BLaER1 (cell line): Measurements from ENCODE around the gene KRCC1.
A peak's percentile ranks its signal among the peaks of the same experiment; 100 is the strongest.

ENCODE experiments used
- H3K27ac ChIP-seq: shearing (Covaris generic); formaldehyde crosslinking; 2 replicates; pipeline ENCODE4 v1.8.1; 2022
- H3K27me3 ChIP-seq: shearing (Covaris generic); formaldehyde crosslinking; 2 replicates; pipeline ENCODE4 v1.8.1; 2022
- H3K36me3 ChIP-seq: shearing (Covaris generic); formaldehyde crosslinking; 2 replicates; pipeline ENCODE4 v1.8.1; 2022
- H3K4me1 ChIP-seq: shearing (Covaris generic); formaldehyde crosslinking; 2 replicates; pipeline ENCODE4 v1.8.1; 2022
- H3K4me2 ChIP-seq: shearing (Covaris generic); formaldehyde crosslinking; 2 replicates; pipeline ENCODE4 v1.8.1; 2022
- H3K4me3 ChIP-seq: shearing (Covaris generic); formaldehyde crosslinking; 2 replicates; pipeline ENCODE4 v1.8.1; 2022
- H3K9ac ChIP-seq: shearing (Covaris generic); formaldehyde crosslinking; 2 replicates; pipeline ENCODE4 v1.8.1; 2022
- H3K9me3 ChIP-seq: shearing (Covaris generic); formaldehyde crosslinking; 2 replicates; pipeline ENCODE4 v1.8.1; 2022
- H4K20me1 ChIP-seq: shearing (Covaris generic); formaldehyde crosslinking; 2 replicates; pipeline ENCODE4 v1.8.1; 2022
- Cebpa-rat ChIP-seq: shearing (Covaris generic); IDR thresholded peaks from 2 replicates; pipeline ENCODE4 v1.8.1; 2022

Gene KRCC1

DNA sequence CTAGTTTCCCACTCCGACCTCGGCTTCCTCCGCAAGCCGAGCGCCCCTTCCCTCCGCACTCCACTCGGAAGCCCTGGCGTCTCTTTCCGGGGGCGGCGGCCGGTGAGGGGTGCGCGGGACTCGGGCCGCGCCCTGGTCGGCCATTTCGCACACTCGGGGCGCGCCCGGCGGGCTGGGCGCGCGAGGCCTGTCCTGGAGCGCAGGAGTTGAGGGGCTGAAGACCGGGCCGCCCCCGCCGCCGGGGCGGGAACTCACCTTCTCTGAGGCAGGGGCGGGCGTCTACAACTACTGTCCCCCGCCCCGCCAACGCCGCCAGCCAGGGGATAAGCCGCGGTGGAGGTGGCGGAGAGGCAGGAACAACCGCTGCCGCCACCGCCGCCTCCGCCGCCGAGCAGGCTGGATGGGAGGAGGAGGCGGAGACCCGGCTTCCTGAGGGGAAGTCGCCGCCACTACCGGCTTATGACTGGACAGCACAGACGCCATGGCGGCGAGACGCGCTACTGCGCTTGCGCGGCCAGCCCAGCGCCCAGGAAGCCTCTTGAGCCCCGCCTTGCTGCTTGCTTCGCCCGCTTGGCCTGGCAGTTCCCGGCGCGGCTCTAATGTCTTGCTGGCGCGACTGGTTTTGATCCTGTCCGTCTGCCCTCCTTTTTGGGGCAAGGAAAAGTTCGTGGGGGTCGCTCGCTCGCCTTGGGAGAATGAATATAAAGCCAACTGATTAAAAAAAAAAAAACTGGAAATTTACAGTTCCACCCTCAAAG lies at the start of gene KRCC1:
Gene KRCC1 (minus strand): TSS at position 413 of the 758 bp plus-strand sequence. CDS start 27,220 bp downstream, outside the sequence.
- Histone ChIP-seq H4K20me1 (no peaks in the 10 kb centered on the region; the same call in 1 of the 2 replicates), H3K4me1 (peaks cover 26% of the 10 kb centered on the region), H3K9me3 (no peaks in the 10 kb centered on the region), H3K27ac (peak within 1 kb of the TSS; percentile 97), H3K4me3 (peak within 1 kb of the TSS; percentile 83), H3K4me2 (peak within 1 kb of the TSS; percentile 96), H3K36me3 (peaks cover 17% of the 10 kb centered on the region), H3K9ac (peak within 1 kb of the TSS; percentile 93), H3K27me3 (no peaks in the 10 kb centered on the region)
- no peak for TF ChIP-seq Cebpa-rat

DNA sequence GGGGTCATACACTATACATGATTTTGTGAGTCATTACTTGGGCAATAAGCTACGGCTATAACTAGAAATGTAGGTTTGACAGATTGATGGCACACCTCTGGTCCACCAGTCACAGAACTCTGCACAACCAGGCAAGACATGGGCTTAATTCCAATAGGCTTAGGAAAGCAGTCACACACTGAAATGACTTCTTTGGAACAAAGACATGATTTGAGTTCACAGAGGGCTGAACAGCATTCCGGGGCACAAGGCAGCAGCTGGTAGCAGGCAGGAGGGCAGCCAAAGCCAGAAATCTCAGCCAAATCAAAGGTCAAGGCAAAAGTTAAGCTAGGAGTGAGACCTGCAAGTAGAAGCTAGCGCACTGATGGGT lies 44.9 kb upstream of the KRCC1 start:
- TF ChIP-seq Cebpa-rat: no peak
- H3K4me3 ChIP-seq: no peak overlapping the region
- H3K27me3 ChIP-seq: no peaks in the 10 kb centered on the region

DNA sequence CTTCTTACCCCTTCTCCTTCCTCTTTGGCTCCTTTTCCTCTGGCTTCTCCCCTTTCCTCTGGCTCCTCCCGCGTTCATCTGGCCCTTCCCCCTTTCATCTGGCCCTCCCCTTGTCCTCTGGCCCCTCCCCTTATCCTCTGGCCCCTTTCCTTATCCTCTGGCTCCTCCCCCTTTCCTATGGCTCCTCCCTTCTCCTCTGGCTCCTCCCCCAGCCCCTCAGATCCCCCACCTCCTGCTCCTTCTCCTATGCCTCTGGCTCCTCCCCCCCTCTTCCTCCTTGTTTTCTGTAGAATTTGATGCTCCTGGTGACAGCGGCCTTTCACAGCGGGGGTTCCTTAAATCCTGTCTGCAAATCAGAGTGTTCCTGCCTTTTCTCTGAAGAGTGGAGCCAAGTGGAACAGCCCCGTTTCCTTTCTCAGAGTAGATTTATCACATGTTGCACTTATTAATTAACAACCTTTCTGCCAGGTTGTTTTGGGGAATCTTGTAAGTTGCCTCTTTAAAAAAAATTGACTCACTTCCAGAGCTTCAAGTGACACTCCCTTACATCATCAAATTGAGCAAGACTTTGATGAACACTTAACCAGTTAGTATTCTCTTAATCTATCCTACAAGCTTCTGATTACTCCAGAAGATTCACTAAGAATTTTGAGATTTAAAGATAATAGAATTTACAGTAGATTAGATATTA lies 44.4 kb upstream of the KRCC1 start:
- Histone ChIP-seq H3K9ac (no peak overlapping the region), H3K4me2 (no peak overlapping the region), H3K4me3 (no peak overlapping the region), H4K20me1 (no peaks in the 10 kb centered on the region), H3K27me3 (no peaks in the 10 kb centered on the region), H3K36me3 (no peaks in the 10 kb centered on the region), H3K4me1 (no peaks in the 10 kb centered on the region), H3K9me3 (no peaks in the 10 kb centered on the region), H3K27ac (no peak overlapping the region)
- TF ChIP-seq Cebpa-rat: no peak

More for the DNA sequence above, 44.9 kb upstream of the KRCC1 start:
- H3K27ac ChIP-seq: no peak overlapping the region
- no peaks in the 10 kb centered on the region for H3K4me1 ChIP-seq
- H4K20me1 ChIP-seq: no peaks in the 10 kb centered on the region
- no peaks in the 10 kb centered on the region for H3K36me3 ChIP-seq
- H3K9me3 ChIP-seq: no peaks in the 10 kb centered on the region
- H3K9ac ChIP-seq: no peak overlapping the region
- H3K4me2 ChIP-seq: no peak overlapping the region

DNA sequence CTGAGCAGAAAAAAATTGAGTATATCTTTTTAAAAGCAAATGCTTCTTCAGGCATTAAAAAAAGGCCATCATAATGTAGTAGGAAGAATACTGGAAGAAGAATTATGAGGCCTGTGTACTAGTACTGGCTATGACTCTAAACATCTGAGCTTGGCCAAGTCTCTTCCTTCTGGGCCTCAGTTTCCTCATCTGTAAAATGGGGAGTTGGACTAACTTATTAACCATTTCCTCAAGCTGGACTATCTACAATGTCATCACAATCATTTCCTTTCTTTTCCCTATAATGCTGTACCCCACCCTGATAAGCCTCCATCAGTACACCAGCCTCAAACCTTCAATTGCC lies 42.9 kb upstream of the KRCC1 start:
- Histone ChIP-seq H3K4me1 (no peaks in the 10 kb centered on the region), H3K9me3 (no peaks in the 10 kb centered on the region), H3K27me3 (no peaks in the 10 kb centered on the region), H3K36me3 (no peaks in the 10 kb centered on the region), H3K4me2 (no peak overlapping the region), H3K27ac (no peak overlapping the region), H3K9ac (no peak overlapping the region), H4K20me1 (no peaks in the 10 kb centered on the region), H3K4me3 (no peak overlapping the region)
- TF ChIP-seq Cebpa-rat: no peak

DNA sequence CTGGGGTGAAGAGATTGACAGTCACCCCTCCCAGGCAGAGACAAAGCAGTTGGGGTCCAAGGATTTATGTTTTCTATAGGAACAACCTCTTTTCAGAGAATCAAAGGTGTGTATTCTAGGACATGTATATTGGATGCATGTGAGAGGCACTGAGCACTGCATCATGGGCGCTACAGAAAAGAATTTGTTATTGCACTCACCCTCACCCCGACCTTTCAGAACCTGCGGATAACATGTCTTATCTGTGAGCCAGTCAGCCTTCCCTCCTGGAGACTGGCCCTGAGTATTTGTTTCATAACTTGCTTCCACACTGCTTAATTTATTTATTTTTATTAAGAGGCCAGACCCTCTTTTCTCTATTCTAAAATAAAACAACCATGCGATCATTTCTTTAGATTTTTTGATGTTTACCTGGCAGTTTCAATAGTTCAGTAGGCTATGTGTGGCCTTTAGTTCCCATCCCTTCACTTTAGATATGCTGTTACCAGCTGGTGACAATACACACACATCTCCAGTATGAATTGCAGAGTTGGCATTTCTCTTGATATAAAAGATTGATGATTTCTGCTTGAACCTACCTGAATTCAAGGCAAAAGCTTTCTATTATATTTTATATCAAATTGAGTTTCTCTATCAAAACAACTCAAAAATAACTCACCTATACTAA lies 42.4 kb upstream of the KRCC1 start:
- no peaks in the 10 kb centered on the region for H3K36me3 ChIP-seq
- H4K20me1 ChIP-seq: no peaks in the 10 kb centered on the region
- H3K4me3 ChIP-seq: no peak overlapping the region
- H3K4me2 ChIP-seq: no peak overlapping the region
- no peak for TF ChIP-seq Cebpa-rat
- H3K27ac ChIP-seq: no peak overlapping the region
- H3K9me3 ChIP-seq: no peaks in the 10 kb centered on the region
- no peaks in the 10 kb centered on the region for H3K27me3 ChIP-seq
- H3K4me1 ChIP-seq: no peaks in the 10 kb centered on the region
- H3K9ac ChIP-seq: no peak overlapping the region

DNA sequence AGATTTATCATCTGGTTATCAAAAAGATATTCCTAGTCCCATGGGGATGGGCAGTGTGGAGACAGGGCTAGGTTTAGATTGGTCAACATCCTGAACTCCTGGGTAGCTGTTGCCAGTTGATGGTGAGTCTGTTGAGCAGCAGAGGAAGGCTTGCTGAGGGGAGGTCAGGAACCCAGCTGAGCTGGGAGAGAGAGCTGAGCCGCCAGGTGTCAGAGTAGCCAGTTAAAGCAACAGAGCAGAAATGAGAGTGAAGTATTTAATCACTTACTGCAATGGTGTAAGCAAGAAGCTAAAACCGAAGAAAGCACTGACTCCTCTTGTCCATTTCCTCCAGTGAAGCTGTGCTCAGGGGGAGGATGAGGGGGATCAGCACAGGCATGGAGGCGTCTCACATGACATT lies 41.6 kb upstream of the KRCC1 start:
- TF ChIP-seq Cebpa-rat: no peak
- Histone ChIP-seq H3K9ac (no peak overlapping the region), H3K4me1 (no peaks in the 10 kb centered on the region), H3K27me3 (no peaks in the 10 kb centered on the region), H3K4me3 (no peak overlapping the region), H4K20me1 (no peaks in the 10 kb centered on the region), H3K36me3 (no peaks in the 10 kb centered on the region), H3K9me3 (no peaks in the 10 kb centered on the region), H3K4me2 (no peak overlapping the region), H3K27ac (no peak overlapping the region)

DNA sequence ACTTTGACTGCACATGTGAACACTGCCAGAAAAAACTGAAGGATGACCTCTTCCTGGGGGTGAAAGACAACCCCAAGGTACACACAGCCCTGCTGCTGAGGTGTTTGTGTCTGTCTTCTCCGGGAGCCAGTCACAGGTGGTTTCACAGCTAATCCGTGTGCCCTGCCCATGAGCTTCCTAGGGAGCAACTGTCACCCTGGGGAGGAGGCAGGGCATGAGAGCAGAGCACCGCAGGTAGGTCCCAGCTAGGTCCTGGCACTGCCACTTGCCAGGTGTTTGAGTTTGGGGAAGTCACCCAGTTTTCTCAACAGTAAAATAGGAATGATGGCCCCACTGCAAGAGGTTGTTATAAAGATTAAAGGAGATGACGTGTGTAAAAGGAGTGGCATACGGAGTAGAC lies 41.1 kb upstream of the KRCC1 start:
- H4K20me1 ChIP-seq: no peaks in the 10 kb centered on the region
- H3K4me2 ChIP-seq: no peak overlapping the region
- no peaks in the 10 kb centered on the region for H3K4me1 ChIP-seq
- H3K27me3 ChIP-seq: no peaks in the 10 kb centered on the region
- H3K36me3 ChIP-seq: no peaks in the 10 kb centered on the region
- H3K9me3 ChIP-seq: no peaks in the 10 kb centered on the region
- H3K9ac ChIP-seq: no peak overlapping the region
- no peak overlapping the region for H3K27ac ChIP-seq
- H3K4me3 ChIP-seq: no peak overlapping the region
- TF ChIP-seq Cebpa-rat: no peak

DNA sequence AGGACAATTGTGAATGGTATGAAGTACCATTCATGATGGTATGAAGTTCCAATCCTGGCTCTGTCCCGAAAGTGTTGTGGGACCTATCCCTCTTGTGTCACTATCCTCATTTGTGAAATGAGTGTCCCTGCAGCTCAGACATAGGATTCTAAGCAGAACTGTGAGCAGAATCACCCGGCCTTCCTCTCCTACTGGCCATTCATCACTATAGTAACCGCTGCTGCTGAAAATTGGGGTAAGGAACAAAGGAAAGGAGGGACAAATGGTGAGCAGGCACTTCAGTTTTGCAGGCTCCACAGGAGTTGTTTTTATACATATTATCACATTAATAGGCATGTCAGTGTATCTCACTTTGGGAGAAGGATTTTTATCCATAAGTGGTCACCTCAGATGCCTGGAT lies 39.4 kb upstream of the KRCC1 start:
- no peak overlapping the region for H3K9ac ChIP-seq
- no peaks in the 10 kb centered on the region for H3K27me3 ChIP-seq
- no peak for TF ChIP-seq Cebpa-rat
- H3K9me3 ChIP-seq: no peaks in the 10 kb centered on the region
- peaks cover 8% of the 10 kb centered on the region for H3K4me1 ChIP-seq
- no peak overlapping the region for H3K4me2 ChIP-seq
- no peak overlapping the region for H3K4me3 ChIP-seq
- no peaks in the 10 kb centered on the region for H3K36me3 ChIP-seq
- H3K27ac ChIP-seq: no peak overlapping the region
- no peaks in the 10 kb centered on the region for H4K20me1 ChIP-seq

DNA sequence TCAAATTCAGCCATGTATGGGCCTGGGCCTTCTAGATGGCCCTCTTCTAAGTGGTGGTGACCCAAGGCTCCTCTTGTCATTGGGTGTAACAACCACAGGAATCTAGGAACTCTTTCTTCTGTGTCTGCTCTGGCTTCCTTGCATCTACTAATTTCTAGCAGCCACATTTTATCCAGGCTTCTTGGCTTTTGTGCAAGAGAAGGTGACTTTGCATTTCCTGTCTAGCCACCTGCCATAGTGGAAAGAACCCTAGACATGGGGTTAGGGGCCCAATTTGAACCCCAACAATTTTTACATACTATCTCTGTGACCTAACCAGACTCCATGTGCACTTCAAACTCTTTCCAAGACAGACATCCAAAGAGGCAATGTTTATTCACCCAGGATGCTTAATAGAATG lies 37.2 kb upstream of the KRCC1 start:
- TF ChIP-seq Cebpa-rat: no peak
- no peak overlapping the region for H3K4me3 ChIP-seq
- no peaks in the 10 kb centered on the region for H3K27me3 ChIP-seq
- H4K20me1 ChIP-seq: no peaks in the 10 kb centered on the region
- no peaks in the 10 kb centered on the region for H3K36me3 ChIP-seq
- peaks cover 8% of the 10 kb centered on the region for H3K4me1 ChIP-seq
- H3K27ac ChIP-seq: no peak overlapping the region
- no peak overlapping the region for H3K4me2 ChIP-seq
- no peaks in the 10 kb centered on the region for H3K9me3 ChIP-seq
- no peak overlapping the region for H3K9ac ChIP-seq

DNA sequence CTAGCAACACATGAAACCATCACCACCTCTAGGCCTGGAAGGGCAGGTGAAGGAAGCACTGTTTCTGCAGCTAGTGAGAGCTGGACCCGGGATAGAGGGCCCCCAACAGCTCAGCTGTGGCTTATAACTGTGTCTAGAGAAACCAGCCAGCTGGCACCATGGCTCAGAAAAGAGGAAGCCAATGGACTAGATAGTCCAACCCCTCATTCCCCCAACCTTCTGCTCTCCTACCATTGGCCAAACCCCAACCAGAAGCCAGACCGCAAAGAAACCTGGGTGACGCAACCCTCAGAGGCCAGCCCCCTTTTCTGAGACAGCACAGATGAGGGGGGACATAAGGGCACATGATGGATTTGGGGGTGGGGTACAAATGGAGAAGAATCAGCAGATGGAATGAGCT lies 36.4 kb upstream of the KRCC1 start:
- Histone ChIP-seq H3K4me3 (no peak overlapping the region), H4K20me1 (no peaks in the 10 kb centered on the region), H3K36me3 (no peaks in the 10 kb centered on the region), H3K27ac (no peak overlapping the region), H3K9ac (no peak overlapping the region), H3K9me3 (no peaks in the 10 kb centered on the region), H3K27me3 (no peaks in the 10 kb centered on the region), H3K4me2 (no peak overlapping the region), H3K4me1 (peaks cover 8% of the 10 kb centered on the region)
- TF ChIP-seq Cebpa-rat: no peak
